ENCODE results near the gene CENPC. TPM values are rescaled to one million over a fixed set of nuclear protein-coding genes. Genes with fewer than 3 reads are reported as not detected.
"Not testable (repeated sequence)": the region's sequence is repeated elsewhere in the genome, so short reads cannot be mapped to it uniquely, and the experiment has no call there.

CENPC gene
- total RNA-seq, 5 donors from 2014 or later (not counting 1 experiment from before 2014, with no cell fraction given) = 38.4 to 101 (median 40.0) TPM

- ChIA-PET POLR2A (interaction anchor here (0.7 to 2.5 kb wide), 4 partner anchors 8 to 92 kb away, joined by 3 to 9 read pairs (median 4); no protein-coding TSS in a partner anchor), CTCF (interaction anchor here (0.6 to 1.1 kb wide), 3 partner anchors 8 to 17 kb away, joined by 3 to 4 read pairs (median 3); no protein-coding TSS in a partner anchor)
- Histone ChIP-seq H3K27ac (ENCODE audit: low read length) (no peak overlapping the region), H3K4me3 (ENCODE audit: control insufficient read depth in 1 of 2, extremely low read depth in 1 of 2, low read length in 1 of 2) (no peak overlapping the region), H3K27me3 (replicated peaks in 1 of 2; ENCODE audit: control insufficient read depth in 2 of 2, extremely low read depth in 1 of 2, insufficient read depth in 2 of 2, low read length in 1 of 2) (no peaks in the 10 kb centered on the region), H3K4me1 (ENCODE audit: control insufficient read depth in 1 of 2, extremely low read depth in 1 of 2, insufficient read depth in 2 of 2, low read length in 2 of 2) (no peaks in the 10 kb centered on the region), H3K36me3 (ENCODE audit: control insufficient read depth in 2 of 2, extremely low read depth in 1 of 2, insufficient read depth in 1 of 2, low read length in 1 of 2) (peaks cover 17 to 60% of the 10 kb centered on the region in 2 donors), H3K9me3 (peaks cover 5% of the 10 kb centered on the region)
- Mint-ChIP-seq H3K27me3 (no peaks in the 10 kb centered on the region), H3K36me3 (peaks cover 77% of the 10 kb centered on the region), H3K4me3 (no peak overlapping the region), H3K27ac (peak overlapping the region in 1 of 2 donors; percentile 12), H3K4me1 (peaks cover 41 to 58% (median 48%) of the 10 kb centered on the region in 3 donors), H3K9me3 (peaks cover 4 to 7% (median 7%) of the 10 kb centered on the region in 3 donors)
- DNase-seq (no peak), ATAC-seq (replicated peaks in 1 of 4) (no peak)
- WGBS (ENCODE audit: insufficient coverage) = no CpG with 5 or more reads among the region's 2 CpGs
Measured at GRCh38 chr4:67535280-67535840, 9.9 kb downstream of the CENPC start.

- Histone ChIP-seq H3K4me3 (ENCODE audit: control insufficient read depth in 1 of 2, extremely low read depth in 1 of 2, low read length in 1 of 2) (no peak overlapping the region), H3K4me1 (ENCODE audit: control insufficient read depth in 1 of 2, extremely low read depth in 1 of 2, insufficient read depth in 2 of 2, low read length in 2 of 2) (no peaks in the 10 kb centered on the region), H3K27me3 (replicated peaks in 1 of 2; ENCODE audit: control insufficient read depth in 2 of 2, extremely low read depth in 1 of 2, insufficient read depth in 2 of 2, low read length in 1 of 2) (no peaks in the 10 kb centered on the region), H3K36me3 (ENCODE audit: control insufficient read depth in 2 of 2, extremely low read depth in 1 of 2, insufficient read depth in 1 of 2, low read length in 1 of 2) (peaks cover 17 to 58% of the 10 kb centered on the region in 2 donors), H3K9me3 (peaks cover 5% of the 10 kb centered on the region), H3K27ac (ENCODE audit: low read length) (no peak overlapping the region)
- Mint-ChIP-seq H3K4me3 (no peak overlapping the region), H3K4me1 (peaks cover 44 to 52% (median 46%) of the 10 kb centered on the region in 3 donors), H3K27me3 (no peaks in the 10 kb centered on the region), H3K9me3 (peaks cover 4 to 7% (median 7%) of the 10 kb centered on the region in 3 donors), H3K27ac (peak overlapping the region in 1 of 2 donors; percentile 49), H3K36me3 (peaks cover 73% of the 10 kb centered on the region)
- DNase-seq (no peak), ATAC-seq (replicated peaks in 1 of 4) (no peak)
- CTCF ChIA-PET = no interaction called here
- WGBS (ENCODE audit: insufficient coverage) = no CpG with 5 or more reads among the region's 3 CpGs
- POLR2A ChIA-PET = no interaction called here
Measured at GRCh38 chr4:67533112-67533511, 12.2 kb downstream of the CENPC start.

GRCh38 chr4:67532397-67532796 is 12.9 kb downstream of the CENPC start:
- POLR2A ChIA-PET = interaction anchor here in 1 of 2 donors (0.6 kb wide), 1 partner anchor 777 kb away, joined by 6 read pairs; no protein-coding TSS in a partner anchor
- DNase-seq; ATAC-seq (replicated peaks in 1 of 4); H3K27me3 ChIP-seq (replicated peaks in 1 of 2; ENCODE audit: control insufficient read depth in 2 of 2, extremely low read depth in 1 of 2, insufficient read depth in 2 of 2, low read length in 1 of 2); H3K4me3 ChIP-seq (ENCODE audit: control insufficient read depth in 1 of 2, extremely low read depth in 1 of 2, low read length in 1 of 2); H3K27me3 Mint-ChIP-seq; H3K27ac Mint-ChIP-seq; H3K9me3 Mint-ChIP-seq; H3K27ac ChIP-seq (ENCODE audit: low read length); H3K4me1 ChIP-seq (ENCODE audit: control insufficient read depth in 1 of 2, extremely low read depth in 1 of 2, insufficient read depth in 2 of 2, low read length in 2 of 2); CTCF ChIA-PET; H3K4me3 Mint-ChIP-seq; H3K9me3 ChIP-seq: not testable (repeated sequence)
- H3K36me3 Mint-ChIP-seq = peaks cover 71% of the 10 kb centered on the region
- H3K36me3 ChIP-seq (ENCODE audit: control insufficient read depth in 2 of 2, extremely low read depth in 1 of 2, insufficient read depth in 1 of 2, low read length in 1 of 2) = peaks cover 13 to 52% of the 10 kb centered on the region in 2 donors
- 100% methylated on average over 1 of the region's 4 CpGs for WGBS (ENCODE audit: insufficient coverage)
- peaks cover 50 to 55% (median 52%) of the 10 kb centered on the region in 3 donors for H3K4me1 Mint-ChIP-seq

GRCh38 chr4:67531379-67531962 is 13.8 kb downstream of the CENPC start:
- no peaks in the 10 kb centered on the region for H3K27me3 Mint-ChIP-seq
- WGBS (ENCODE audit: insufficient coverage) = 100% methylated on average over 2 of the region's 4 CpGs
- peaks cover 58 to 63% (median 60%) of the 10 kb centered on the region in 3 donors for H3K4me1 Mint-ChIP-seq
- POLR2A ChIA-PET = interaction anchor here in 1 of 2 donors (1.3 kb wide), 1 partner anchor 12 kb away, joined by 4 read pairs; no protein-coding TSS in a partner anchor
- CTCF ChIA-PET = no interaction called here
- Histone ChIP-seq H3K9me3 (peaks cover 5% of the 10 kb centered on the region), H3K4me1 (ENCODE audit: control insufficient read depth in 1 of 2, extremely low read depth in 1 of 2, insufficient read depth in 2 of 2, low read length in 2 of 2) (peaks cover 0 to 3% of the 10 kb centered on the region in 2 experiments), H3K27me3 (replicated peaks in 1 of 2; ENCODE audit: control insufficient read depth in 2 of 2, extremely low read depth in 1 of 2, insufficient read depth in 2 of 2, low read length in 1 of 2) (no peaks in the 10 kb centered on the region), H3K27ac (ENCODE audit: low read length) (no peak overlapping the region), H3K4me3 (ENCODE audit: control insufficient read depth in 1 of 2, extremely low read depth in 1 of 2, low read length in 1 of 2) (no peak overlapping the region), H3K36me3 (ENCODE audit: control insufficient read depth in 2 of 2, extremely low read depth in 1 of 2, insufficient read depth in 1 of 2, low read length in 1 of 2) (peaks cover 13 to 46% of the 10 kb centered on the region in 2 donors)
- peak overlapping the region in 1 of 2 donors; percentile 34 for H3K27ac Mint-ChIP-seq
- DNase-seq (no peak), ATAC-seq (replicated peaks in 1 of 4) (no peak)
- peak overlapping the region in 1 of 3 donors; percentile 1 for H3K4me3 Mint-ChIP-seq
- H3K36me3 Mint-ChIP-seq = peaks cover 79% of the 10 kb centered on the region
- peaks cover 4 to 10% (median 7%) of the 10 kb centered on the region in 3 donors for H3K9me3 Mint-ChIP-seq

- CTCF ChIA-PET; DNase-seq; ATAC-seq (replicated peaks in 1 of 4); H3K27ac ChIP-seq (ENCODE audit: low read length); H3K9me3 Mint-ChIP-seq; H3K27me3 Mint-ChIP-seq; H3K27me3 ChIP-seq (replicated peaks in 1 of 2; ENCODE audit: control insufficient read depth in 2 of 2, extremely low read depth in 1 of 2, insufficient read depth in 2 of 2, low read length in 1 of 2); H3K4me3 ChIP-seq (ENCODE audit: control insufficient read depth in 1 of 2, extremely low read depth in 1 of 2, low read length in 1 of 2); H3K9me3 ChIP-seq: not testable (repeated sequence)
- peaks cover 0 to 19% of the 10 kb centered on the region in 2 donors for H3K36me3 ChIP-seq (ENCODE audit: control insufficient read depth in 2 of 2, extremely low read depth in 1 of 2, insufficient read depth in 1 of 2, low read length in 1 of 2)
- H3K4me3 Mint-ChIP-seq = peak overlapping the region in 2 of 3 donors; percentile 13 to 44
- H3K27ac Mint-ChIP-seq = peak overlapping the region; percentile 53 to 66
- WGBS (ENCODE audit: insufficient coverage) = no CpG with 5 or more reads among the region's 3 CpGs
- POLR2A ChIA-PET = interaction anchor here in 1 of 2 donors (0.6 to 1.1 kb wide), 2 partner anchors 20 to 159 kb away, joined by 3 read pairs; no protein-coding TSS in a partner anchor
- H3K36me3 Mint-ChIP-seq = peaks cover 68% of the 10 kb centered on the region
- peaks cover 77 to 82% (median 80%) of the 10 kb centered on the region in 3 donors for H3K4me1 Mint-ChIP-seq
- H3K4me1 ChIP-seq (ENCODE audit: control insufficient read depth in 1 of 2, extremely low read depth in 1 of 2, insufficient read depth in 2 of 2, low read length in 2 of 2) = peaks cover 2 to 24% of the 10 kb centered on the region in 2 experiments
Measured at GRCh38 chr4:67524140-67524539, 21.2 kb downstream of the CENPC start.

- peak overlapping the region; percentile 59 to 66 for H3K27ac Mint-ChIP-seq
- Histone ChIP-seq H3K27me3 (replicated peaks in 1 of 2; ENCODE audit: control insufficient read depth in 2 of 2, extremely low read depth in 1 of 2, insufficient read depth in 2 of 2, low read length in 1 of 2) (no peaks in the 10 kb centered on the region), H3K9me3 (no peaks in the 10 kb centered on the region), H3K27ac (ENCODE audit: low read length) (no peak overlapping the region), H3K36me3 (ENCODE audit: control insufficient read depth in 2 of 2, extremely low read depth in 1 of 2, insufficient read depth in 1 of 2, low read length in 1 of 2) (peaks cover 0 to 18% of the 10 kb centered on the region in 2 donors), H3K4me1 (ENCODE audit: control insufficient read depth in 1 of 2, extremely low read depth in 1 of 2, insufficient read depth in 2 of 2, low read length in 2 of 2) (peaks cover 2 to 24% of the 10 kb centered on the region in 2 experiments), H3K4me3 (ENCODE audit: control insufficient read depth in 1 of 2, extremely low read depth in 1 of 2, low read length in 1 of 2) (no peak overlapping the region)
- H3K9me3 Mint-ChIP-seq = peaks cover 0 to 9% (median 0%) of the 10 kb centered on the region in 3 donors
- CTCF ChIA-PET = no interaction called here
- H3K36me3 Mint-ChIP-seq = peaks cover 66% of the 10 kb centered on the region
- POLR2A ChIA-PET = no interaction called here
- peak overlapping the region in 1 of 3 donors; percentile 33 for H3K4me3 Mint-ChIP-seq
- ATAC-seq (replicated peaks in 1 of 4) (peak; percentile 40 to 70 (median 65)), DNase-seq (peak in 1 of 35 experiments; percentile 34)
- peaks cover 69 to 75% (median 73%) of the 10 kb centered on the region in 3 donors for H3K4me1 Mint-ChIP-seq
- WGBS (ENCODE audit: insufficient coverage) = 90% methylated on average over 6 of the region's 10 CpGs
- no peaks in the 10 kb centered on the region for H3K27me3 Mint-ChIP-seq
Measured at GRCh38 chr4:67522851-67523671, 22.2 kb downstream of the CENPC start.

All from T-cell (primary cell).